SK-N-SH treated with all-trans-retinoic acid at 6 μM for 48 hours (cell line): ENCODE measurements around the gene FYN.

Source experiments
- ATAC-seq: fragments of 200-7000 bp; cut with Tn5 transposase; 3 replicates; pipeline ENCODE4 v1.9.1; 2020; ENCODE audit warnings: mild to moderate bottlenecking, moderate library complexity
- ARNTL ChIP-seq: fragments of 450-650 bp; formaldehyde crosslinking; IDR thresholded peaks from 2 replicates; pipeline ENCODE4 v1.5.0; 2020; ENCODE audit warnings: low read depth, mild to moderate bottlenecking, moderate library complexity, borderline replicate concordance
- BACH2 ChIP-seq: fragments of 250-450 bp; sonication (Bioruptor Pico); IDR thresholded peaks from 2 replicates; pipeline ENCODE4 v1.9.0; 2021; ENCODE audit warnings: mild to moderate bottlenecking, borderline replicate concordance
- CREB5 ChIP-seq: fragments of 250-450 bp; sonication (Bioruptor Pico); IDR thresholded peaks from 2 replicates; pipeline ENCODE4 v1.5.1; 2020; ENCODE audit warnings: low read depth, mild to moderate bottlenecking, moderate library complexity
- CSDC2 ChIP-seq: fragments of 250-450 bp; sonication (Bioruptor Pico); IDR thresholded peaks from 2 replicates; pipeline ENCODE4 v1.5.0; 2020; ENCODE audit warnings: mild to moderate bottlenecking, moderate library complexity
- CSRNP3 ChIP-seq: fragments of 250-450 bp; sonication (Bioruptor Pico); IDR thresholded peaks from 2 replicates; pipeline ENCODE4 v1.5.1; 2021; ENCODE audit warnings: mild to moderate bottlenecking, moderate library complexity
- ESRRG ChIP-seq: fragments of 250-450 bp; sonication (Bioruptor Pico); IDR thresholded peaks from 2 replicates; pipeline ENCODE4 v1.6.1; 2021; ENCODE audit warnings: mild to moderate bottlenecking
- GLIS3 ChIP-seq: fragments of 250-450 bp; sonication (Bioruptor Pico); IDR thresholded peaks from 2 replicates; pipeline ENCODE4 v1.5.0; 2020; ENCODE audit warnings: mild to moderate bottlenecking, moderate library complexity
- ISL1 ChIP-seq: fragments of 250-450 bp; sonication (Bioruptor Pico); IDR thresholded peaks from 2 replicates; pipeline ENCODE4 v2.1.2; 2022; ENCODE audit warnings: mild to moderate bottlenecking, moderate library complexity
- OSR1 ChIP-seq: fragments of 250-450 bp; sonication (Bioruptor Pico); IDR thresholded peaks from 2 replicates; pipeline ENCODE4 v1.8.0; 2022; ENCODE audit warnings: moderate library complexity, mild to moderate bottlenecking, inconsistent platforms
- PATZ1 ChIP-seq: fragments of 250-450 bp; sonication (Bioruptor Pico); IDR thresholded peaks from 2 replicates; pipeline ENCODE4 v1.8.0; 2020; ENCODE audit warnings: mild to moderate bottlenecking, moderate library complexity, borderline replicate concordance
- POU6F1 ChIP-seq: fragments of 250-450 bp; sonication (Bioruptor Pico); IDR thresholded peaks from 2 replicates; pipeline ENCODE4 v1.8.0; 2021; ENCODE audit warnings: low read depth, mild to moderate bottlenecking, moderate library complexity, borderline replicate concordance
- PPARA ChIP-seq: fragments of 250-450 bp; sonication (Bioruptor Pico); IDR thresholded peaks from 2 replicates; pipeline ENCODE4 v1.5.0; 2020; ENCODE audit warnings: mild to moderate bottlenecking, borderline replicate concordance
- RARB ChIP-seq: fragments of 250-450 bp; sonication (Bioruptor Pico); IDR thresholded peaks from 2 replicates; pipeline ENCODE4 v1.8.0; 2021; ENCODE audit warnings: mild to moderate bottlenecking, moderate library complexity
- SNAI2 ChIP-seq: fragments of 250-450 bp; sonication (Bioruptor Pico); IDR thresholded peaks from 2 replicates; pipeline ENCODE4 v1.5.0; 2020; ENCODE audit warnings: mild to moderate bottlenecking, moderate library complexity
- TCF4 ChIP-seq: fragments of 250-450 bp; sonication (Bioruptor Pico); IDR thresholded peaks from 2 replicates; pipeline ENCODE4 v1.8.0; 2021; ENCODE audit warnings: mild to moderate bottlenecking, moderate library complexity, borderline replicate concordance
- TOX ChIP-seq: fragments of 250-450 bp; sonication (Bioruptor Pico); IDR thresholded peaks from 2 replicates; pipeline ENCODE4 v1.8.0; 2021; ENCODE audit warnings: mild to moderate bottlenecking, moderate library complexity, borderline replicate concordance
- ZC3H10 ChIP-seq: fragments of 250-450 bp; sonication (Bioruptor Pico); IDR thresholded peaks from 2 replicates; pipeline ENCODE4 v1.5.1; 2021; ENCODE audit warnings: mild to moderate bottlenecking, moderate library complexity
- ZFP3 ChIP-seq: fragments of 250-450 bp; sonication (Bioruptor Pico); IDR thresholded peaks from 2 replicates; pipeline ENCODE4 v1.5.0; 2020; ENCODE audit warnings: mild to moderate bottlenecking, moderate library complexity
- ZFP30 ChIP-seq: fragments of 450-650 bp; formaldehyde crosslinking; IDR thresholded peaks from 2 replicates; pipeline ENCODE4 v1.5.0; 2022; ENCODE audit warnings: mild to moderate bottlenecking, moderate library complexity
- ZNF565 ChIP-seq: fragments of 450-650 bp; formaldehyde crosslinking; conservative IDR thresholded peaks from 2 replicates; pipeline ENCODE4 v1.5.0; 2020; ENCODE audit warnings: low read depth, mild to moderate bottlenecking, moderate library complexity
- ZNF70 ChIP-seq: fragments of 450-650 bp; formaldehyde crosslinking; IDR thresholded peaks from 2 replicates; pipeline ENCODE4 v1.5.0; 2020; ENCODE audit warnings: mild to moderate bottlenecking, moderate library complexity
- ZNF8 ChIP-seq: fragments of 450-650 bp; formaldehyde crosslinking; IDR thresholded peaks from 2 replicates; pipeline ENCODE4 v1.5.0; 2020; ENCODE audit warnings: mild to moderate bottlenecking, moderate library complexity

Gene FYN

GRCh38 chr6:111838749-111839484 is 34.3 kb downstream of the FYN start:
- TF ChIP-seq RARB (CRISPR knock-in tag) (no peak), ZNF565 (CRISPR knock-in tag) (no peak), OSR1 (CRISPR knock-in tag) (no peak), POU6F1 (no peak), ZFP3 (CRISPR knock-in tag) (no peak), ISL1 (no peak), ARNTL (CRISPR knock-in tag) (no peak), ZFP30 (CRISPR knock-in tag) (no peak), TCF4 (CRISPR knock-in tag) (no peak), ZC3H10 (CRISPR knock-in tag) (no peak), PPARA (CRISPR knock-in tag) (no peak), ZNF8 (no peak), CREB5 (CRISPR knock-in tag) (no peak), TOX (CRISPR knock-in tag) (no peak), SNAI2 (no peak), GLIS3 (no peak), CSRNP3 (CRISPR knock-in tag) (no peak), ZNF70 (CRISPR knock-in tag) (no peak), PATZ1 (CRISPR knock-in tag) (no peak)
- no peak for ATAC-seq

GRCh38 chr6:111837641-111838500 is 35.4 kb downstream of the FYN start:
- ATAC-seq = no peak
- TF ChIP-seq BACH2 (CRISPR knock-in tag) = no peak

GRCh38 chr6:111837007-111837406 is 36.2 kb downstream of the FYN start:
- no peak for TF ChIP-seq CSDC2 (CRISPR knock-in tag)
- TF ChIP-seq ZC3H10 (CRISPR knock-in tag) = no peak
- no peak for TF ChIP-seq RARB (CRISPR knock-in tag)
- no peak for TF ChIP-seq TOX (CRISPR knock-in tag)
- TF ChIP-seq ARNTL (CRISPR knock-in tag) = no peak
- TF ChIP-seq BACH2 (CRISPR knock-in tag) = no peak
- no peak for TF ChIP-seq PPARA (CRISPR knock-in tag)
- no peak for TF ChIP-seq ZFP30 (CRISPR knock-in tag)
- TF ChIP-seq ESRRG (CRISPR knock-in tag) = no peak
- no peak for TF ChIP-seq ZNF8
- no peak for TF ChIP-seq SNAI2
- no peak for ATAC-seq

GRCh38 chr6:111835807-111836206 is 37.4 kb downstream of the FYN start:
- ATAC-seq = no peak
- no peak for TF ChIP-seq ZNF70 (CRISPR knock-in tag)
- TF ChIP-seq RARB (CRISPR knock-in tag) = no peak
- TF ChIP-seq POU6F1 = no peak
- no peak for TF ChIP-seq PPARA (CRISPR knock-in tag)
- no peak for TF ChIP-seq ZNF8
- TF ChIP-seq ZFP3 (CRISPR knock-in tag) = no peak
- TF ChIP-seq ZFP30 (CRISPR knock-in tag) = no peak
- no peak for TF ChIP-seq ZNF565 (CRISPR knock-in tag)
- no peak for TF ChIP-seq TCF4 (CRISPR knock-in tag)
- no peak for TF ChIP-seq SNAI2
- no peak for TF ChIP-seq GLIS3
- TF ChIP-seq ARNTL (CRISPR knock-in tag) = no peak
- TF ChIP-seq TOX (CRISPR knock-in tag) = no peak
